GM19372 (cell line): ENCODE measurements around the gene AHDC1.

Experiments used
- ATAC-seq: cut with Tn5 transposase; IDR thresholded peaks from one replicate; pipeline ENCODE4 v1.9.1; 2021; ENCODE audit warnings: mild to moderate bottlenecking, low read depth, moderate library complexity; ENCODE audit not compliant: unreplicated experiment

AHDC1 gene

GRCh38 chr1:27522432-27523336 lies 81.3 kb downstream of the AHDC1 start:
- no peak for ATAC-seq

GRCh38 chr1:27521861-27522431 lies 82.0 kb downstream of the AHDC1 start:
- ATAC-seq, result no peak

GRCh38 chr1:27521336-27521831 lies 82.6 kb downstream of the AHDC1 start:
- no peak for ATAC-seq

- no peak for ATAC-seq
Observed at GRCh38 chr1:27520651-27521050, 83.3 kb downstream of the AHDC1 start.

- no peak for ATAC-seq
Observed at GRCh38 chr1:27519331-27520258, 84.3 kb downstream of the AHDC1 start.

- ATAC-seq, result no peak
Observed at GRCh38 chr1:27518808-27519207, 85.1 kb downstream of the AHDC1 start.

- no peak for ATAC-seq
Observed at GRCh38 chr1:27517907-27518718, 85.8 kb downstream of the AHDC1 start.

GRCh38 chr1:27517301-27517700 lies 86.6 kb downstream of the AHDC1 start:
- no peak for ATAC-seq

- no peak for ATAC-seq
Observed at GRCh38 chr1:27515626-27516025, 88.3 kb downstream of the AHDC1 start.

- ATAC-seq, result no peak
Observed at GRCh38 chr1:27513958-27514357, 90.0 kb downstream of the AHDC1 start.

GRCh38 chr1:27513528-27513927 lies 90.4 kb downstream of the AHDC1 start:
- ATAC-seq, result no peak

- ATAC-seq, result no peak
Observed at GRCh38 chr1:27509127-27510080, 94.5 kb downstream of the AHDC1 start.

GRCh38 chr1:27507960-27508665 lies 95.8 kb downstream of the AHDC1 start:
- ATAC-seq, result no peak

GRCh38 chr1:27506703-27507102 lies 97.2 kb downstream of the AHDC1 start:
- ATAC-seq, result no peak

- no peak for ATAC-seq
Observed at GRCh38 chr1:27505420-27505680, 98.6 kb downstream of the AHDC1 start.

- ATAC-seq, result no peak
Observed at GRCh38 chr1:27504588-27505419, 99.1 kb downstream of the AHDC1 start.

- no peak for ATAC-seq
Observed at GRCh38 chr1:27503844-27504587, 99.9 kb downstream of the AHDC1 start.
